CD4-positive, alpha-beta T cell treated with Interleukin-4 for 1 hour (primary cell): ENCODE data around the gene ARID2.

Experiments
- DNase-seq, 2 donors: peaks; one replicate each; pipeline ENCODE4 v3.0.0-alpha.2; 2020 to 2022

Gene ARID2

DNA sequence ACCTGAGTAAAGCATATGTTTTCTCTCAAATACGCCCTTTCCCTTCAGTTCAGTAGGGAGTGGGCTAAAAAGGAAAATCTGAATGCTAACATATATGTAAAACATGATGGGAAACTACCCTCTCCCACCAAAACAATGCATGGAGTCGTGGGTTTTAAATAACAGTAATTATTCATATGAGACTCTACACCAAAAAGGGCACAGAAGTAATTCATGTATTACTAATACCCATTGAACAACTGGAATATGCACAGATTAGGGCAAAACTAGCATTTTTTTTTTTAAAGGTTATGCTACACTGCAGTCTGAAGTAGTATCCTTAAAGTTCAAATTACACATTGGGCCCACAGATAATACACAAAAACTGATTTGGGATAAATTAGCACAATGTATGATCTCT lies 8.1 kb upstream of the ARID2 start:
- DNase-seq = no peak

DNA sequence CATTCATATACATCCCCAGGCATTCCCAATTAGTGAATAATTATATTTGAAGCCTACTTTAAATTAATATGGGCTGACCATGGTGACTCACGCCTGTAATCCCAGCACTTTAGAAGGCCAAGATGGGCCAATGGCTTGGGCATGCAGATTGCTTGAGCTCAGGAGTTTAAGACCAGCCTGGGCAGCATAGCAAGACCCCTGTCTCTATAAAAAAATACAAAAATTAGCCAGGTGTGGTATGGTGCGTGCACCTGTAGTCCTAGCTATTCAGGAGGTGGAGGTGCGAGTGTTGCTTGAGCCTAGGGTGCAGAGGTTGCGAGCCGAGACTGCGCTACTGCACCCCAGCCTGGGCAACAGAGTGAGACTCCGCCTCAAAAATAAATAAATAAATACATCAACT lies 7.6 kb upstream of the ARID2 start:
- no peak for DNase-seq

DNA sequence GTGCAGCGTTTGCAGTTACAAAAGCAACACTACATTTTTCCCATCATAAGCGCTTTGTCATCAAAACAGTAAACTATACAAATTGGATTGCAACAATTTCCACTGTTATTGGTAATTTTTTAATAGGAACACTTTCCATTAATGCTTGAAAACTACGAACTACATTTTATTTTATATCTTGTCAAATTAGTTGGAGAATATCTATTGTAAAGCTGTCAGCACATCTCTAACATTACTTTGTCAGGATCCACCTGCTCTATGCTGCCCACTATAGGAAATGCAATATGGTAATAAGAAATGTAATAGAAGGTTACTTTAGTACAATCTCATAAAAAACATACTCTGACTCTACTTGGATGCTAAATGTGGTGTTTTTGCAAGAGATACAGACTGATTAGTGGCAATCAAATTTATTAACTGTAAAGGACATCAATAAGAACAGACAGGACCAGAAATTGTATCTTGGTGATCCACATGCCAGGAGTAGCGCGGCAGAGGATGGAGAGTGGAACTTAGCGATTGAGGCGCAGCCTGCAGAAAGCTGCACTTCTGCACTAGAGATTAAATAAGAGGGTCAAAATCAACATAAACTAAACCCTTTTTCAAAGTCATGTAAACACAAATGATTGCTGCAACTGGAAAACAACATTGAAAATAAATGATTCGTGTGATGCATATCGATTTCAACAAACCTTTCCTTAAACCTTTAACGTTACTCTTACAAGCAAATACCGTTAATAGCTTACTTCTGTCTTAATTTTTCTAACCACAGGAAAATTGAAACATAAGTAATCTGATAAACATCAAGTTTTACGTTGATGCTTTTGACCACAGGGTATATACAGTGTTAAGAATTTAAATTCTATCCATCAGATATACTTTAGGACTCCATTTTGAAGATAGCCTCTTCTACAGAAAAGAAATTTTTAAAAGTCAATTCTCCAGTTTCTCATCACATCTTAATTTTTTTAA lies 3.6 kb upstream of the ARID2 start:
- DNase-seq = peak; percentile 23 to 75

DNA sequence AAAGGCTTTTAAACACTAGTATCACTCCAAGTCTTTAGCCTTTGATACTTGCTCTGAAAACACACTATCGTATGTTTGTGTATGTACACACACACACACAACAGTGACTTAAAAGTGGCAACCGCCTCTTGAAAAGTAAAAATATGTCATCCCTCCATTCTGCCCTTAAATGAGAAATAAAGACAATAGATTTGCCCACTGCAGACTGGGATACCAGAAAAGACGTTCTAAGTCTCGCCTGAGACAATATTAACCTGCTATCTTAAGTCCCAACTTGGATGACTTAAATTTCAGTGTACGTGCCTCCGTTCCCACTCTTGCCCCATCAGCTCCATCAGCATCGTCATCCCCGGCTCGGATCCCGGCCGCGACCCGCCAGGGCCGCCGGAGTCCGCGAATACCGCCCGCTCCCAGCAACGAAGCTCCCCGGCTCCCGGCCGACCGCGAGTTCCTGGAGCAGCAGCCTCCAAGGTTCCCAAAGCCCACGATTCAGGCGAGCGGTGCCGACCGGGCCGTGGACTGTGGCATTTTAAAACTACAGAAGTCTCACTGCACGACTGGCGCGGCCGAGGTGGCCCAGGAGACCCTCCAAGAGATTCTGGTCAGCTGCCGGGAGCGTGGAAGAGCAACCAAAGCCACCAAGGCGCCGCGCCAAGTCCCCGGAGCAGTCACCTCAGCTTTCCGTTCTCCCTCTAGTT lies 2.8 kb upstream of the ARID2 start:
- DNase-seq = peak in 1 of 2 donors; percentile 30

DNA sequence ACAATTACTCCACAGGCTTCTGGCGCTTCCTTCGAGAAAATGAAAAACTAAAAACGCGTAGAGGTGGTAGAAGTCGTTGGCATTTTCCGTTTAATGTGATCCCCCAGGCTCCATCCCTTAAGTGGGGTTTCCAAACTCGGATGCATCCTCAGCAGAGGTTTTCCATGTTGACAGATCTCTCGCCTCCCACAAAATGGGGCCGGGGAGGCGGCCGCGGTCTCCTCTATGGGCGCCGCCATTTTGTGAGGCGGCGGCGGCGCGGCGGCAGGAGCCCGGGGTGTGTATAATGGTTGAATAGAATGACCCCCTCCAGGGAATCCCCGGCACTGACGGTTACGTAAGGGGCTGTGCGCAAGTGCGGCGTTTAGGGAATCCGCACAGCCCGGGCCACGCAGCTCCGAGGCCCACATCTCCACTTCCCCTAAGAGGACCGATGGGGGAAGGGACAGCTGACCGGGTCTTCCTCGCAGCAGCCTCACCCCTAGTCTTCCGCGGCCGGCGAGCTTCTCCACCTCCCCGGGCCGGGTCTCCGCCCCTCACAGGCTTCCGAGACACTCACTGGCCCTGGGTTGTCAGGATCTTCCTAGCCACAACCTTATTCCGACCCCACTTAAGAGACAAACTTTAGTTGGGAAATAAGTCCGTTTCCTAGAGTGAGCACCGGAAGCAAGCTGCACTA lies 2.1 kb upstream of the ARID2 start:
- peak; percentile 94 to 96 for DNase-seq

DNA sequence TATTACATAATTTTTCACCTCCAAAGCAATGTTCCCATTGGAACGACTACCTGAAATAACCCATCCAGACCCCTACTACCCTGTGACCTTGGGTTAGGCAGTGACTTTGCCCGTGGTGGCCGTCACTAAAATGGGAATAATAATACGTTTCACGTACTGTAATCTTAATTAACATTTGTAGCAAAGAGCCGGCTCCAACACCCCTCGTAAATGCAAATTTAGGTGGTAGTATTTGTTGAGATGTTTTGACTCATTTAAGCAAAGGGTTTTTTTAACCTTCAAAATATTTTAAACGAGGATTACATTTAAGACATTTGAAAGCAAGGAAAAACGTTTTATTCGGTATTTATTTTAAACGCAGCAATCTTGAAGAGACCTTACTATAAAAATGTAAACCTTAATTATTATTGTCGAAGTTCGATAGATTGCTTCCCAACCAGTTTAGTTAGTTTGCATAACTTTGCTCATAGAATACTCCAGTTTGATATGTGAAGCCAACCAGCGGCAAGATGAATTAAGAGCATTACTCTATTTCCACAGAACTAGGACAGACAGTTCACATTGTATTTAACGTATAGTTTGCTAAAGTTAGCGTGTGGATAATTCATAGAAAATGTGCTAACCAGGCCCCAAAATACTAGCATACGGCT lies 1.4 kb upstream of the ARID2 start:
- no peak for DNase-seq

DNA sequence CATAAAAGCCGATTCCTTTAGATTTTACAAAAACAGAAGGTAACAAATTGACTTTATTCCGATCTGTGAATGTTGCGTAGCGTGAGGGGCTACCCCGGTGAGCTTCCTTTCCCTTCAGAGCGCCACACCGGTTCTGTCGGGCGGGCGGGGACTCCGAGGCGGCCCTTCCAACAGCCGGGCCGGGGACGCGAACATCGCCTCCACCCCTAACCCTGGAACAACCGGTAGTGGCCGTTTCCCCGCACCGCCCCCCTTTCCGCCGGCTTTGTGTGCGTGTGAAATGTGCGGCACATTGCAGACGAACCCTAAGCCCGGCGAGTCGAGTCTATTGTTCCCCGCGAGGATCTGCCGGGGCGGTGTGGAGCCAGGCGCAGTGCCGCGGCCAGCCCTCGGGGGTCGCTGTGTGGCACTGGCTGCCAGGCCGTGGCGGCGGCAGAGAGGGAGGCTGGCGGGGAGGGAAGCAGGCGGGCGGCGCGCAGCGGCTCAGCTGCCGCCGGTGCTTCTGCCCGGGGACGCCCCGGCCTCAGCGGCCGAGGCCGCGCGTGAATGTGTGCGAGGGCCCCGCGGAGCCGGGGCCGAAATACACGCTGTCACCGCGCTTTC lies 775 bp upstream of the ARID2 start:
- DNase-seq = peak; percentile 98 to 99

DNA sequence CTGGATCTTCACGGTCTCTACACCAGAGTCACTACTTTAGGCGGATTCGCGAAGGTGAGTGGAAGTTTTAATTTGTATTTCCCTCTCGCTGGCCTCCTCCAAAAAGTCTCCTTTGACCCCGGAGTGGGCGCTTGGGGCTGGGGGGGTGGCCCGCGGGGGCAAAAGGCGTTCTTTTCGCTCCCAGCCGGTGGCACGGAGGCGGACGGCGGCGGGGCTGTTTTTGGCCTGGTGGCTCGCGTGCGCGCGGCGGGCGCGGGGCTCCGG lies 510 bp downstream of the ARID2 start:
- no peak for DNase-seq

DNA sequence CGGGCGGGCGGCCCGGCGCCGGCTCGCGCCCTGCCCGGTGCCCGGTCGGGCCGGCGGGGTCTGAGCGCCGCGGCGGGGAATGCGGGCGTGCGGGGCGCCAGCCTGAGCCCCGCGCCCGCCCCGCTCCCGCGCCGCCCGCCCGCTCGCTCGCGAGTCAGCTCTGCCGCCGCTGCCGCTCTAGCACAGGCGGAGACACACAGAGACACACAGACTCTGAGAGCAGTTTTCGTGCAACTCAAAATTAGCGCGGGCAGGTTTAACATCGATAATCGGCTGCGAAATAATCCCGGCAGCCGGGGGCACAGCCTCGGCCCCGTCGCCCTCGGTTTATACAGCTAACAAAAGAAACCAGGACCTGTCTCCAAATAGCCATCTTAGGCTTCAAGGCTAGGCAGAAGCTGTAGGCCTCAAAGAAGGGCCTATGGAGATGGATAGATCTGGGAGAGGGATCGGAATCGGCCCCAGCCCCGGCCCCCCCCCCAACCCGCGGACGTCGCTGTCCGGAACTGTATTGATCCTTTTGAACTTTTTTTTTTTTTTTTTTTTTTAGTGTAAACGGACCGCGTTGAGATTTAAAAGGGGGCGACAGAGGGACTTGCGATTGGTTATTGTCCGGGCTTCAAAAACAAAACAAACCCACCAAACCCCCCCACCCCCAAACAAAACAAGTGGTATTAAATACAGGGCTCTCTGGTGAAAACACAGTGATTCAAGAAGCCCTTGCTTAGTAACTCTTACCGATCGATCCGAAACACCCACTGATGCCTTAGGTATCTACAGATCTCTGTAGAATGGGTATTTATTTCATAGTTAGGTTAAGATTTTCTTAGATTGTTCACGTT lies 1.1 kb downstream of the ARID2 start:
- peak; percentile 64 to 75 for DNase-seq

DNA sequence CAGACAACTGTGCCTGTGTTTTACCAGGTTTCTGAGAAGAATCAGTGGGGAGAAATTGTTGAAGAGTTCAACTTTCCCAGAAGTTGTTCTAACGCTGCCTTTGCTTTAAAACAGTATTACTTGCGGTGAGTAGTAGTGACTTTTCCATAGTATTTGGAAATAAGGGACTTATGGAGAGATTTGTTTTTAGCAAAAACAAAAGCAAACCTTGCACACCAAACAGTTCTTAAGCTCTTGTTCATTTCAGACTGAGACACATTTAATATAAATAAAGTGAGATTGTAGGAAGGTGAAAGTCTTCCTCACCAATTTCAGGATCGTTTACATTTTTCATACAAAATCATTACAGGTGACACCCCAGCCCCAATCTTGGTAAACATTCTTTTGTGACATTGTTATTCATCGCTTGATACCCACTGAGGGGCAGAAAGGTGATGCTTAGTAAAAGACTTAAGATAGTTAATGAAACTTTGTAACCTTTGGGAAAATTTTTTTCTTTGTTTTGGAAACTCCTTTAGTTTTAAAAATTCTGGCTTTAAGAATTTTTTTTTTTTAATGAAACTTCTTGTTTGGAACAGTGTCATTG lies 1.8 kb downstream of the ARID2 start:
- DNase-seq = peak in 1 of 2 donors; percentile 19

DNA sequence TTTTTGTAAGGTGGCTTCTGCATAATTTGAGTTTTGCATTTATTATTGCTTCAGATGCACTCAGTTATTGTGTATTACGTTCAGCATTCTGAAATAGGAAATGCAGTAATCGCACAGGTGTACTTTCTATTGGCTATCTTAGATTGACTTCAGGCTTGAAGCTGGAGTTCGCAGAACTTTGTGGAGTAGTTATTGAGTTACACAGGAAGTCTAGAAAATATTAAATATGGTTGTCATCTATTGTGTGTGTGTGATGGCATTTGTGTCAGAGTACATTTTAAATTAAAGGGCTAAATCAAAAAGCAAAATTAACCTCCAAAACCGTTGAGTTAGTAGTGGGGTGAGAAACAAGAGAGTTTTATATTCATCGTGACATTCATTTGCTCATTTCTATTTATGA lies 2.7 kb downstream of the ARID2 start:
- DNase-seq = peak; percentile 30 to 79

DNA sequence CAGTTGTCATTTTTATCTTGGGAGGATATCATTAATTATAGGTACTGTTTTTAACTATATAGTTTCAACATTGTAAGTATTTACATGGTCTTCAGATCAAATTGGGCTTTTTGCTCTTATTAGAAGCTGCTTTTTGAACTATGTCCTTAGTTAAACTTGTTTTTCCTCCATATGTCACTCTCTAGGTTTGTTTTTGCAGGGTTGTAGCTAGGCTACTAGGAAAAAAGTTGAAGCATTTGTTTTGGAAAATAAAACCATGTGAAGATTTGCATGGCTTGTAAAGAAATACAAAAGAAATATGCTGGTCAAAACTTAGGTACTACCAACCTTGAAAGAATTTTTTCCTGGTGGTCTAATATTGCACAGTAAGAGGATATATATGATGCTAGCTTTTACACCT lies 3.4 kb downstream of the ARID2 start:
- DNase-seq = peak in 1 of 2 donors; percentile 38

DNA sequence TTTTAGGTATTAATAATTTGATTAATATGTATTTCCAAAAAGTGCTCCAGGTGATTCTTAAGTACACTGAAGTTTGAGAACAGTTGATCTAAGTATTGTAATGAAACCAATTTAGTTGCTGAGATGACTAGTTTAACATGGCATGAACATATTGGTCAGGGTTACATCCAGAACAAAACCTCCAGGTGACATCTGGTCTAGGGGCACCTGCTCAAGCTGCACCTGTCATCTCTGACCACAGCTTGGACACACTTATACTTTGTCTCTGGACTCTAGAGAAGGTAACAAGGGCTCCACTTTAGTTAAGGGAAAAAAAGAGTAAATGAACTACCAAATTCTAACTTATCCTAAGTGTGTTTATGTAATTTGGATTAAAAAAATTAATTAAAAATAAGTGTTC lies 8.1 kb downstream of the ARID2 start:
- no peak for DNase-seq

DNA sequence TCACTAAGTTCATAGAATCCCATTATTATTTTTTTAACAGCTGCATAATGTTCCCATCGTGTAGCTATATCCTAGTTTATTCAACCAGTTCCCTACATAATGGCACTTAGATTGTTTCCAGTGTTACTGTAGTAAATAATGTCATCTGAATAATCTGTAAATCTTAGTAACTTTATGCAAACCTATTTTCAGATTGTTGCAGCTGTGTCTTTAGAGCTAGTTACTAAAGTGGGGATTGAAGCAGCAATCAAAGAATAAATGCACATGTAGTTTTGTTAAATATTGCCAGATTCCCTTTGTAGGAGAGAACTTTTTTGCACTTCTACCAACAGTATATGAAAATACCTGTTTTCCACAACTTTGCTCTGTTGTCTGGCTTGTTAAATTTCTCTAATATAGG lies 13.1 kb downstream of the ARID2 start:
- no peak for DNase-seq

DNA sequence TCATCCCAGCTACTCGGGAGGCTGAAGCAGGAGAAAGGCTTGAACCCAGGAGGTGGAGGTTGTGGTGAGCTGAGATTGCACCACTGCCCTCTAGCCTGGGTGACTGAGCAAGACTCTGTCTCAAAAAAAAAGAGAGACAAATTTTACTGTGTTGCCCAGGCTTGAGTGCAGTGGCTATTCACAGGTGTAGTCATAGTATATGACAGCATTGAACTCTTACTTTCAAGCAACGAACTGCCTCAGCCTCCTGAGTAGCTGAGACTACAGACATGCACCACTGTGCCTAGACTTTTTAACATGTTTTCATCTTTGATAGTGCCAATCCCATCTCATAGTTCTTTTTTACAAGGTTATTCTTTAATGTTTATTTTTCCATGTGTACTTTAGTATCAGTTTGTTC lies 13.7 kb downstream of the ARID2 start:
- DNase-seq = no peak

DNA sequence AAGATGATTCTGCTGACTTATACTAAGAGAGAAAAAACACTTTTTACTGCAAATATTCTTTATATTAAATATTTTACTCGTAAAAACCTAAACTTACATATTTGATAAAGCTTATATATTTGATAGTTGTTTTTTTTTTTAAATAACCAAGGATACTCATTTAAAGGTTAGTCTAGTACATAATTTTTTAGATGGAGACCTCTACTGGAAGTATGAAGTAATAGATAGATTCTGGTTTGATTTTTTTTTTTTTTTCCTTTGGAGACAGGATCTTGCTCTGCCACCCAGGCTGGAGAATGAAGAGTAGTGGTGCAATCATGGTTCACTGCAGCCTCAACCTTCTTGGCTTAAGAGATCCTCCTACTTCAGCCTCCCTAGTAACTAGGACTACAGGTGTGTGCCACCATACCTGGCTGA lies 16.4 kb downstream of the ARID2 start:
- peak in 1 of 2 donors; percentile 54 for DNase-seq

DNA sequence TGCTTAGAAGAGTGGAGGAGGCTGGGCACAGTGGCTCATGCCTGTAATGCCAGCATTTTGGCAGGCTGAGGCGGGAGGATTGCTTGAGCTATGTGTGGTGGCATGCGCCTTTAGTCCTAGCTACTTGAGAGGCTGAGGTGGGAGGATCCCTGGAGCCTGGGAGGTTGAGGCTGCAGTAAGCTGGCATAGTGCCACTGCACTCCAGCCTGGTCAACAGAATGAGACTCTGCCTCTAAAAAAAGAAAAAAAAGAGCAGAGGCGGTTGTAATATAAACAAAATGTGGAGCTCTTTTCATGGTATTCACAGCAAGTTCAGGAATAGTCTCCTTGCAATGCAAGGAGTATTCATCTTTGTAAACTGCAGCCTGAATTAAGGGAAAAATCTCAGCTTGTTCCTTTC lies 27.2 kb downstream of the ARID2 start:
- DNase-seq = no peak

DNA sequence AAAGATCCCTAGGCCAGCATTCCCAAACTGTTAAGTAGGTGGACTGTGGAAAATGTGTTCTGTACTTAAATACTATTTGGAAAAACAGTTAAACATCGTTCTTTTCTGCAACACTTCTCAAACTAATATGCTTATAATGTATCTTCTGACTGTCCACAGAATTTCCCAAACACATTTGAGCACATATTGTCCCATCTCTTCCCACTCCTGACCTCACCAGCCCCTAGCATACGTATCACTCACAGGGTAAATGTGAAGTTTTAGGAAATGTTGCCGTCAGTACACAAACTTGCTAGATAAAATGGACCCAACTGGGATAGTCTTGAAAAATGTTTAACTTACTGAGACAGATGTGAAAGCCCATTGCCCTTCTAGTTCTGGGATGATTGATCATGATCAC lies 27.7 kb downstream of the ARID2 start:
- DNase-seq = no peak

DNA sequence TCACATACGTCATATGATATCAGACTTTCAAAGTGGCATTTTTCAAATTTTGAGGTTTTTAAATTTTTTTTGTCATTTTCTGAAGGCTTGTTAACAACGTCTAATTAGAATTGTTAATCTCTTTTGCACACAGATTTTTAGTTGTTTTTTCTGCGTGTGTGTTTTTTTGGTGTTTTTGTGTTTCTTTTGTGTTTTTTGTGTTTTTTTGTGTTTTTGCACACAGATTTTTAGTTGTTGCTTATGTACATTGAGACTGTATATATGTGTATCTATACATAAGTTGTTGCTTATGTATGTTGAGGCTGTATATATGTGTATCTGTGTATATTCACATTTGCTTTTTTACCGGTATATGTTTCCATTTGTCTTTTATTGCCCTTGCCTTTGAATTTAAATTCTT lies 30.8 kb downstream of the ARID2 start:
- no peak for DNase-seq

DNA sequence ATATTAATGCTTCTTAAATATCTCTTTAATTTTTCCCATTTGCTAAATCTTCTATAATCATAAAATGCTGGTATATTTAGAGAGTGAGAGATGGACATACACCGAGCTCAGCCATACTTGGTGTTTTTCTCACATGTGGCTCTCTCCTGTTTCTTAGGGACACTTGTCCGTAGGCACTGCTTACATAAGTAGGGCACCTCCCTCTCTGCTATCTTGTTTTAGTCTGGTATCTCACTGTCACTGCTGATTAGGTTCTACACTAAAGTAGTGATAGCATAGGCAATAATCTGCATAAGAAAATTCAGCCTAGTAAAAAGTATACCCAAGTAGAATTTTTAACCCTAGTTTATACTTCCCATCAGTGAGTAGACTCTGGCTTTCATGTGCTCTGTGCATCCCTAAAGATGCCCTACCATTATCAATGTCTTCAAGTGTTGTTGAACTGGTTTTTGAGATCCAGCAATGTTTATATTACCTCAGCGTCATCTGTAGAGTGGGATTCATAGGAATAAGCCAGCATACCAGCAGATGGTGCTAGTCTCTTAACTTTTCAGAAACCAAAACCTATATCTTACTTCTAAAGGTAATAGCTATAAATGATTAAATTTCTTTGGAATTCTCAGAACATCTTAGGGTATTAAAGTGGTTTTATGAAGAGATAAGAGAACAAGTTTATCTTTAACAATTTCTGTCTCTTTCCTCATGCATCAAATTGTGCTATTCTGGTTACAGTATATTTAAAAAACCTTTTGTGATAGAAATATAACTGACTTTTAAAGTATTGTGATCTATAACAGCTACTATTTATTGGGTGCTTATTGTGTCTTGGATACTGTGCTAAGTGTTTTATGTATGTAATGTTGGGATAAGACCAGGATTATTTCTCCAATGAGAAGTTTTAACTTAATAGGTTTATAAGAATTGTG lies 32.9 kb downstream of the ARID2 start:
- peak in 1 of 2 donors; percentile 43 for DNase-seq
